ENCODE data around the gene CR2. TPM values are rescaled to one million over a fixed set of nuclear protein-coding genes. Genes with fewer than 3 reads are reported as not detected.

The CR2 gene
- total RNA-seq (2014; rRNA removed) (not detected in 2 replicates), Bru-seq, nascent RNA (not detected), BruChase-seq, experiment 1, labeled RNA remaining after a 6-hour chase (percentile 14 among the genes with signal in this experiment), BruChase-seq, experiment 2, labeled RNA remaining after a 2-hour chase (percentile 23 among the genes with signal in this experiment)
- long read RNA-seq: 0 reads

DNA sequence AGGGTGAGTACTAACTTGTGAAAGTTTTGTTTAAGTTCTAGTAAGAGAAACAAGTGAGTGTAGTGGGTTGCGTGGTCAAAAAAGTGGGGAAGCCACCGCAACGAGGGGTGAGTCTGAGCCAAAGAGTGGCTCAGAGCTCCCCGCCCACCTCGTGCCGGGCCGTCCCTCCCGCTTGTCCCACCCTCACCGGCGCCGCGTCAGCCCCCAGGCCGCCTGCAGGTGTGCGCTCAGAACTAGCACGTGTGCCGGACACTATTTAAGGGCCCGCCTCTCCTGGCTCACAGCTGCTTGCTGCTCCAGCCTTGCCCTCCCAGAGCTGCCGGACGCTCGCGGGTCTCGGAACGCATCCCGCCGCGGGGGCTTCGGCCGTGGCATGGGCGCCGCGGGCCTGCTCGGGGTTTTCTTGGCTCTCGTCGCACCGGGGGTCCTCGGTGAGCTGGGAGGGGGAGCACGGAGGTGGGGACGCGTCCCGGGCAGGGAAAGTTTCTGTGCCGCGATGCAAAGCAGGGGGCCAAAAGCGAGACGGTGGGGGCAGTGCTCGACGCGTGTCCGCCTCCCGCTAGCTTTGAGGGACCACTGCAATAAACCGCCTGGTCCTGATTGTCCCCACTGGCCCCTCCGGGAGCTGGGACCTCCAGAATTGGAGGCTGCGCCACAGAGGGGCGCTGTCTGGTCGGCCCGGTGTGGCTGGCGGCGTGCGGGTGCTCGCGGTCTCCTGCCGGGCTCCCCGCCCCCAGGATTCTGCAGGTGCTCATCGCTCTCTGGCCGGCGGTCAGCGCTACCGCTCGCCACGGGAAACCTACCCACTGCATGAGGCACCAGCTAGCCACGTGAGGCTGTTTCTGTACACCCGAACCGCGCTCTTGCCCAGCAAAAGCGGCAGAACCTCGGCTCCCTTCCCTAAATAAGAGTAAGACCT lies at the start of gene CR2:
Gene CR2, plus strand, starts transcription at position 283 of the 919 bp plus-strand sequence. Its CDS starts 91 bp downstream, at position 374.
- H3K9me3 ChIP-seq (ENCODE audit: low read length): no peaks in the 10 kb centered on the region
- H3K4me1 ChIP-seq (ENCODE audit: insufficient read depth, low read length): no peaks in the 10 kb centered on the region
- H3K4me2 ChIP-seq (ENCODE audit: low read length): peak within 1 kb of the TSS; percentile 30; the same call in 1 of the 2 replicates
- H3F3A ChIP-seq (ENCODE audit: low read length, unreplicated experiment): no peaks in the 10 kb centered on the region
- intact Hi-C loops (cut with micrococcal nuclease): no loop called here
- H2AFZ ChIP-seq (ENCODE audit: low read length): no peak within 1 kb of the TSS
- H3K9me2 ChIP-seq (replicated peaks; ENCODE audit: low read length): no peaks in the 10 kb centered on the region
- H4K20me1 ChIP-seq (ENCODE audit: low read length): no peaks in the 10 kb centered on the region
- H3K36me3 ChIP-seq (ENCODE audit: low read depth, low read length): no peaks in the 10 kb centered on the region
- ATAC-seq (peak; percentile 69), DNase-seq (no peak)
- TF ChIP-seq EZH2 (IDR thresholded peaks at IDR 0.05; ENCODE audit: low read length, unreplicated experiment): peak; percentile 99
- TF ChIP-seq, protein P1, sequence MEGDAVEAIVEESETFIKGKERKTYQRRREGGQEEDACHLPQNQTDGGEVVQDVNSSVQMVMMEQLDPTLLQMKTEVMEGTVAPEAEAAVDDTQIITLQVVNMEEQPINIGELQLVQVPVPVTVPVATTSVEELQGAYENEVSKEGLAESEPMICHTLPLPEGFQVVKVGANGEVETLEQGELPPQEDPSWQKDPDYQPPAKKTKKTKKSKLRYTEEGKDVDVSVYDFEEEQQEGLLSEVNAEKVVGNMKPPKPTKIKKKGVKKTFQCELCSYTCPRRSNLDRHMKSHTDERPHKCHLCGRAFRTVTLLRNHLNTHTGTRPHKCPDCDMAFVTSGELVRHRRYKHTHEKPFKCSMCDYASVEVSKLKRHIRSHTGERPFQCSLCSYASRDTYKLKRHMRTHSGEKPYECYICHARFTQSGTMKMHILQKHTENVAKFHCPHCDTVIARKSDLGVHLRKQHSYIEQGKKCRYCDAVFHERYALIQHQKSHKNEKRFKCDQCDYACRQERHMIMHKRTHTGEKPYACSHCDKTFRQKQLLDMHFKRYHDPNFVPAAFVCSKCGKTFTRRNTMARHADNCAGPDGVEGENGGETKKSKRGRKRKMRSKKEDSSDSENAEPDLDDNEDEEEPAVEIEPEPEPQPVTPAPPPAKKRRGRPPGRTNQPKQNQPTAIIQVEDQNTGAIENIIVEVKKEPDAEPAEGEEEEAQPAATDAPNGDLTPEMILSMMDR (conservative IDR thresholded peaks at IDR 0.05; ENCODE audit: low read depth, low read length): peak; percentile 26; the same call in 1 of the 2 replicates
- TF ChIP-seq EZH2phosphoT487 (IDR thresholded peaks at IDR 0.05; ENCODE audit: borderline replicate concordance, low read length): peak; percentile 85
- CTCF ChIA-PET: interaction anchor here (0.6 kb wide), 1 partner anchor 370 kb away, joined by 3 read pairs; no protein-coding TSS in a partner anchor
- peaks cover 99% of the 10 kb centered on the region for H3K27me3 ChIP-seq (ENCODE audit: low read length)
- no peak within 1 kb of the TSS for H3K27ac ChIP-seq (ENCODE audit: low read length)
- no peak within 1 kb of the TSS for H3K9ac ChIP-seq (ENCODE audit: low read length)
- H3K79me2 ChIP-seq (ENCODE audit: low read length): no peaks in the 10 kb centered on the region
- POLR2A ChIA-PET (ENCODE audit: unreplicated experiment): no interaction called here
- no TSS peak for BruUV-seq (replicated peaks)
- no peak within 1 kb of the TSS for H3K4me3 ChIP-seq (ENCODE audit: low read length)

DNA sequence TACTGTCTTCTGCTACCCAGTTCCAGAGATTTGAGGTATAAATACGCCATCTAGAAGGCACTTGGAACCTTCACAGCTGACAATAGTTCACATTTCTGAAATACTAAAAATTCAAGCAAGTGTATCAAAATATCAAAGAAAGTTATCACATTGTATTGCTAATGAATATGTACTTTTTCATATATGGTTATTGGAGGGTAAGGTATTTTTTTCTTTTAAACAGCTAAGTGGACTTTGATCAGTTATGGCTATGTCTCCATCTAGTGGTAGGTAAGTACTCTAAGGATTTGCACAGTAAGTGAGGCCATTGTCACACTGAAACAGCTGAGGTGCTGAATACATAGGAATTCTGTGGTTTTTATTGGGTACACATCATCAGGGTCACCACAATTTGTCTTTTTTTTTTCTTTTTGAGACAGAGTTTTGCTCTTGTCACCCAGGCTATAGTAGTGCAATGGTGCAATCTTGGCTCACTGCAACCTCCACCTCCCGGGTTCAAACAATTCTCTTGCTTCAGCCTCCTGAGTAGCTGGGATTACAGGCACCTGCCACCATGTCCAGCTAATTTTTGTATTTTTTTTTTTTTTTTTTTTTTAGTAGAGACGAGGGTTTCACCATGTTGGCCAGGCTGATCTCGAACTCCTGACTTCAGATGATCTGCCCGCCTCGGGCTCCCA lies 49.1 kb upstream of the CR2 start:
- H3K4me2 ChIP-seq (ENCODE audit: low read length): no peak overlapping the region
- CTCF ChIA-PET: interaction anchor here (0.6 to 1.9 kb wide), 15 partner anchors 31 to 352 kb away, joined by 3 to 20 read pairs (median 5); partner anchors contain the start of gene CD55
- POLR2A ChIA-PET (ENCODE audit: unreplicated experiment): interaction anchor here (0.7 kb wide), 1 partner anchor 40 kb away, joined by 3 read pairs; no protein-coding TSS in a partner anchor
- no peak overlapping the region for H3K4me3 ChIP-seq (ENCODE audit: low read length)
- H3K27ac ChIP-seq (ENCODE audit: low read length): no peak overlapping the region
- H4K20me1 ChIP-seq (ENCODE audit: low read length): no peaks in the 10 kb centered on the region
- H2AFZ ChIP-seq (ENCODE audit: low read length): no peak overlapping the region
- H3K27me3 ChIP-seq (ENCODE audit: low read length): peaks cover 25% of the 10 kb centered on the region
- intact Hi-C loops (cut with micrococcal nuclease): loop anchor here (1.0 kb wide), 5 partner anchors 83 to 321 kb away; no protein-coding TSS in a partner anchor
- no peaks in the 10 kb centered on the region for H3K36me3 ChIP-seq (ENCODE audit: low read depth, low read length)
- no TSS peak for BruUV-seq (replicated peaks)
- DNase-seq (peak; percentile 93), ATAC-seq (peak; percentile 97)
- H3K9ac ChIP-seq (ENCODE audit: low read length): no peak overlapping the region
- no peaks in the 10 kb centered on the region for H3K9me2 ChIP-seq (replicated peaks; ENCODE audit: low read length)
- H3F3A ChIP-seq (ENCODE audit: low read length, unreplicated experiment): no peaks in the 10 kb centered on the region
- no peaks in the 10 kb centered on the region for H3K4me1 ChIP-seq (ENCODE audit: insufficient read depth, low read length)
- TF ChIP-seq EZH2phosphoT487 (IDR thresholded peaks at IDR 0.05; ENCODE audit: borderline replicate concordance, low read length): no peak
- TF ChIP-seq, protein P1 (conservative IDR thresholded peaks at IDR 0.05; ENCODE audit: low read depth, low read length): peak; percentile 98
- H3K79me2 ChIP-seq (ENCODE audit: low read length): no peaks in the 10 kb centered on the region
- H3K9me3 ChIP-seq (ENCODE audit: low read length): no peaks in the 10 kb centered on the region
